Duodenal mucosa (tissue), 2 donors: ENCODE results near the gene PATJ.
"Not testable (repeated sequence)": the region's sequence is repeated elsewhere in the genome, so short reads cannot be mapped to it uniquely, and the experiment has no call there.

Experiments used
- H3K27ac ChIP-seq: one replicate; pipeline ENCODE4 v1.7.0; 2013; ENCODE audit warnings: low read depth, low read length
- H3K27me3 ChIP-seq, 2 donors: one replicate each; pipeline ENCODE4 v1.7.0; 2013; ENCODE audit warnings: low read length in 2 of 2, control low read depth in 1 of 2; ENCODE audit not compliant: insufficient read depth in 2 of 2, control insufficient read depth in 1 of 2
- H3K36me3 ChIP-seq, 2 donors: one replicate each; pipeline ENCODE4 v1.7.0; 2013; ENCODE audit warnings: low read length in 2 of 2, control low read depth in 1 of 2; ENCODE audit not compliant: insufficient read depth in 2 of 2, control insufficient read depth in 1 of 2
- H3K4me1 ChIP-seq, 2 donors: one replicate each; pipeline ENCODE4 v1.7.0; 2013; ENCODE audit warnings: low read length in 2 of 2, control low read depth in 1 of 2; ENCODE audit not compliant: insufficient read depth in 2 of 2, control insufficient read depth in 1 of 2
- H3K4me3 ChIP-seq, 2 donors: one replicate each; pipeline ENCODE4 v1.7.0; 2013; ENCODE audit warnings: low read length in 2 of 2, low read depth in 1 of 2
- H3K9ac ChIP-seq, 2 donors: one replicate each; pipeline ENCODE4 v1.7.0; 2013; ENCODE audit warnings: low read length in 2 of 2, low read depth in 1 of 2
- H3K9me3 ChIP-seq, 2 donors: one replicate each; pipeline ENCODE4 v1.7.0; 2013; ENCODE audit warnings: low read length in 2 of 2, control low read depth in 1 of 2; ENCODE audit not compliant: control insufficient read depth in 1 of 2

The PATJ gene

GRCh38 chr1:61875198-61875597 lies 132.9 kb downstream of the PATJ start:
- no peak overlapping the region for H3K27ac ChIP-seq
- H3K4me1 ChIP-seq: no peaks in the 10 kb centered on the region
- peaks cover 17 to 19% of the 10 kb centered on the region in 2 donors for H3K36me3 ChIP-seq
- no peak overlapping the region for H3K9ac ChIP-seq
- H3K4me3 ChIP-seq: no peak overlapping the region
- H3K9me3 ChIP-seq: peaks cover 0 to 4% of the 10 kb centered on the region in 2 donors
- no peaks in the 10 kb centered on the region for H3K27me3 ChIP-seq

GRCh38 chr1:61879887-61880474 lies 137.7 kb downstream of the PATJ start:
- H3K4me3 ChIP-seq, H3K9me3 ChIP-seq, H3K9ac ChIP-seq, H3K4me1 ChIP-seq, H3K27ac ChIP-seq, H3K27me3 ChIP-seq: not testable (repeated sequence)
- peaks cover 12 to 33% of the 10 kb centered on the region in 2 donors for H3K36me3 ChIP-seq

GRCh38 chr1:61887076-61887867 lies 145.0 kb downstream of the PATJ start:
- Histone ChIP-seq H3K4me3 (no peak overlapping the region), H3K27me3 (no peaks in the 10 kb centered on the region), H3K4me1 (peaks cover 0 to 11% of the 10 kb centered on the region in 2 donors), H3K27ac (no peak overlapping the region), H3K36me3 (peaks cover 4 to 32% of the 10 kb centered on the region in 2 donors), H3K9ac (no peak overlapping the region), H3K9me3 (no peaks in the 10 kb centered on the region)

GRCh38 chr1:61887931-61888564 lies 145.8 kb downstream of the PATJ start:
- peaks cover 4 to 28% of the 10 kb centered on the region in 2 donors for H3K36me3 ChIP-seq
- peaks cover 0 to 11% of the 10 kb centered on the region in 2 donors for H3K4me1 ChIP-seq
- no peaks in the 10 kb centered on the region for H3K27me3 ChIP-seq
- no peak overlapping the region for H3K9ac ChIP-seq
- no peaks in the 10 kb centered on the region for H3K9me3 ChIP-seq
- H3K4me3 ChIP-seq: no peak overlapping the region
- no peak overlapping the region for H3K27ac ChIP-seq

GRCh38 chr1:61888808-61889207 lies 146.5 kb downstream of the PATJ start:
- Histone ChIP-seq H3K27ac (no peak overlapping the region), H3K36me3 (peaks cover 4 to 32% of the 10 kb centered on the region in 2 donors), H3K4me1 (peaks cover 0 to 11% of the 10 kb centered on the region in 2 donors)

GRCh38 chr1:61890435-61890834 lies 148.2 kb downstream of the PATJ start:
- H3K27ac ChIP-seq, H3K4me3 ChIP-seq, H3K9ac ChIP-seq, H3K9me3 ChIP-seq, H3K27me3 ChIP-seq: not testable (repeated sequence)
- peaks cover 0 to 11% of the 10 kb centered on the region in 2 donors for H3K4me1 ChIP-seq
- H3K36me3 ChIP-seq: peaks cover 0 to 22% of the 10 kb centered on the region in 2 donors

More at GRCh38 chr1:61888808-61889207, 146.5 kb downstream of the PATJ start:
- Histone ChIP-seq H3K27me3 (no peaks in the 10 kb centered on the region), H3K9me3 (no peaks in the 10 kb centered on the region), H3K9ac (no peak overlapping the region), H3K4me3 (no peak overlapping the region)

GRCh38 chr1:61892977-61893376 lies 150.7 kb downstream of the PATJ start:
- Histone ChIP-seq H3K9me3 (no peaks in the 10 kb centered on the region), H3K9ac (no peak overlapping the region), H3K4me3 (no peak overlapping the region), H3K36me3 (peaks cover 0 to 19% of the 10 kb centered on the region in 2 donors), H3K27me3 (no peaks in the 10 kb centered on the region), H3K4me1 (peaks cover 0 to 1% of the 10 kb centered on the region in 2 donors), H3K27ac (no peak overlapping the region)

- not testable (repeated sequence) for H3K27me3 ChIP-seq, H3K9ac ChIP-seq, H3K4me3 ChIP-seq, H3K9me3 ChIP-seq, H3K4me1 ChIP-seq, H3K27ac ChIP-seq
- peaks cover 0 to 15% of the 10 kb centered on the region in 2 donors for H3K36me3 ChIP-seq
Observed at GRCh38 chr1:61894296-61894695, 152.0 kb downstream of the PATJ start.

- Histone ChIP-seq H3K27me3 (no peaks in the 10 kb centered on the region), H3K4me3 (no peak overlapping the region), H3K9ac (no peak overlapping the region), H3K9me3 (no peaks in the 10 kb centered on the region), H3K36me3 (peaks cover 0 to 16% of the 10 kb centered on the region in 2 donors), H3K27ac (no peak overlapping the region), H3K4me1 (no peaks in the 10 kb centered on the region)
Observed at GRCh38 chr1:61895175-61895574, 152.9 kb downstream of the PATJ start.

- H3K9me3 ChIP-seq: no peaks in the 10 kb centered on the region
- H3K4me3 ChIP-seq: no peak overlapping the region
- H3K27me3 ChIP-seq: no peaks in the 10 kb centered on the region
- H3K4me1 ChIP-seq: no peaks in the 10 kb centered on the region
- no peak overlapping the region for H3K9ac ChIP-seq
- peaks cover 0 to 7% of the 10 kb centered on the region in 2 donors for H3K36me3 ChIP-seq
- H3K27ac ChIP-seq: no peak overlapping the region
Observed at GRCh38 chr1:61898658-61899057, 156.4 kb downstream of the PATJ start.
